SK-N-SH treated with all-trans-retinoic acid at 6 μM for 48 hours (cell line): ENCODE measurements around the gene PRDM15.

Experiments used
- POU6F1 ChIP-seq: fragments of 250-450 bp; sonication (Bioruptor Pico); IDR thresholded peaks from 2 replicates; pipeline ENCODE4 v1.8.0; 2021; ENCODE audit warnings: low read depth, mild to moderate bottlenecking, moderate library complexity, borderline replicate concordance
- RARB ChIP-seq: fragments of 250-450 bp; sonication (Bioruptor Pico); IDR thresholded peaks from 2 replicates; pipeline ENCODE4 v1.8.0; 2021; ENCODE audit warnings: mild to moderate bottlenecking, moderate library complexity

- TF ChIP-seq POU6F1 (CRISPR knock-in tag): no peak
- no peak for TF ChIP-seq RARB (CRISPR knock-in tag)
These were observed 113.7 kb downstream of the PRDM15 start for GRCh38 chr21:41765420-41765821.
